Neural cell (in vitro differentiated cells): ENCODE data around the gene FABP7. TPM values are rescaled to one million over a fixed set of nuclear protein-coding genes. Genes with fewer than 3 reads are reported as not detected.

Experiments
- H2AFZ ChIP-seq: fragments of 200-600, 300-800 bp; sonication (generic), shearing (Covaris generic); 2 replicates; pipeline ENCODE4 v1.6.0; 2014; ENCODE audit warnings: low read depth, mild to moderate bottlenecking, antibody characterized with exemption, low read length, moderate library complexity
- H3F3A ChIP-seq: fragments of 200-600 bp; shearing (Covaris generic); 2 replicates; pipeline ENCODE4 v1.6.1; 2016; ENCODE audit warnings: mild to moderate bottlenecking, moderate library complexity, mixed read lengths, antibody characterized with exemption, low read length; ENCODE audit not compliant: insufficient read depth, poor library complexity, severe bottlenecking
- H3K27ac ChIP-seq: fragments of 200-600, 300-800 bp; sonication (generic), shearing (Covaris generic); 2 replicates; pipeline ENCODE4 v1.5.1; 2014; ENCODE audit warnings: mild to moderate bottlenecking, low read length, moderate library complexity
- H3K27me3 ChIP-seq: fragments of 300-800, 200-600 bp; sonication (generic), shearing (Covaris generic); 2 replicates; pipeline ENCODE4 v1.6.0; 2014; ENCODE audit warnings: mild to moderate bottlenecking, low read depth, low read length, moderate library complexity; ENCODE audit not compliant: insufficient read depth
- H3K36me3 ChIP-seq: fragments of 300-800, 200-600 bp; sonication (generic), shearing (Covaris generic); 2 replicates; pipeline ENCODE4 v1.5.1; 2014; ENCODE audit warnings: mild to moderate bottlenecking, antibody characterized with exemption, low read length, moderate library complexity; ENCODE audit not compliant: insufficient read depth
- H3K4me2 ChIP-seq: fragments of 300-800, 200-600 bp; sonication (generic), shearing (Covaris generic); 2 replicates; pipeline ENCODE4 v1.6.0; 2014; ENCODE audit warnings: mild to moderate bottlenecking, low read length
- H3K4me3 ChIP-seq: fragments of 300-800, 200-600 bp; sonication (generic), shearing (Covaris generic); 2 replicates; pipeline ENCODE4 v1.5.1; 2014; ENCODE audit warnings: mild to moderate bottlenecking, low read length, moderate library complexity
- H3K79me2 ChIP-seq: fragments of 200-600 bp; shearing (Covaris generic); replicated peaks from 2 replicates; pipeline ENCODE4 v1.6.0; 2014; ENCODE audit warnings: mild to moderate bottlenecking, low read length, moderate library complexity; ENCODE audit not compliant: insufficient read depth
- H3K9ac ChIP-seq: fragments of 300-800, 200-600 bp; sonication (generic), shearing (Covaris generic); 2 replicates; pipeline ENCODE4 v1.6.1; 2016; ENCODE audit warnings: mild to moderate bottlenecking, low read length, mixed read lengths
- H3K9me2 ChIP-seq: fragments of 200-600 bp; shearing (Covaris generic); 2 replicates; pipeline ENCODE4 v1.6.1; 2016; ENCODE audit warnings: mild to moderate bottlenecking, low read length, mixed read lengths; ENCODE audit not compliant: insufficient read depth
- H3K9me3 ChIP-seq: fragments of 200-600, 300-800 bp; sonication (generic), shearing (Covaris generic); 2 replicates; pipeline ENCODE4 v1.6.1; 2016; ENCODE audit warnings: mild to moderate bottlenecking, mixed run types, low read length, moderate library complexity, mixed read lengths
- H4K20me1 ChIP-seq: fragments of 200-600 bp; shearing (Covaris generic); 2 replicates; pipeline ENCODE4 v1.6.1; 2016; ENCODE audit warnings: mild to moderate bottlenecking, mixed run types; ENCODE audit not compliant: insufficient read depth
- CTCF ChIP-seq: fragments of 450-650 bp; IDR thresholded peaks from 2 replicates; pipeline ENCODE4 v1.5.1; 2014; ENCODE audit warnings: antibody characterized with exemption, mild to moderate bottlenecking, moderate library complexity; ENCODE audit not compliant: poor library complexity, severe bottlenecking
- EP300 ChIP-seq: fragments of 450-650 bp; conservative IDR thresholded peaks from 2 replicates; pipeline ENCODE4 v1.6.1; 2014; ENCODE audit warnings: antibody characterized with exemption, mild to moderate bottlenecking, moderate library complexity; ENCODE audit not compliant: poor library complexity, severe bottlenecking
- EZH2 ChIP-seq: fragments of 200-600, 300-800 bp; shearing (Covaris generic), sonication (generic); IDR thresholded peaks from 2 replicates; pipeline ENCODE4 v1.6.1; 2014; ENCODE audit warnings: antibody characterized with exemption, low read length, borderline replicate concordance, mild to moderate bottlenecking; ENCODE audit not compliant: insufficient read depth, poor library complexity, severe bottlenecking
- MXI1 ChIP-seq: fragments of 450-650 bp; conservative IDR thresholded peaks from 2 replicates; pipeline ENCODE4 v1.6.1; 2014; ENCODE audit warnings: antibody characterized with exemption, mild to moderate bottlenecking; ENCODE audit not compliant: poor library complexity, severe bottlenecking
- POLR2AphosphoS5 ChIP-seq: IDR thresholded peaks from 2 replicates; pipeline ENCODE4 v1.6.1; 2012
- RAD21 ChIP-seq: fragments of 450-650 bp; conservative IDR thresholded peaks from 2 replicates; pipeline ENCODE4 v1.6.1; 2014; ENCODE audit warnings: antibody characterized with exemption, mild to moderate bottlenecking, moderate library complexity
- SMC3 ChIP-seq: fragments of 450-650 bp; conservative IDR thresholded peaks from 2 replicates; pipeline ENCODE4 v1.6.1; 2014; ENCODE audit warnings: antibody characterized with exemption, mild to moderate bottlenecking, moderate library complexity; ENCODE audit not compliant: poor library complexity
- TAF1 ChIP-seq: IDR thresholded peaks from 2 replicates; pipeline ENCODE4 v1.6.1; 2012; ENCODE audit warnings: low read depth
- polyA plus RNA-seq: library from polyadenylated mRNA; depleted of rRNA; stranded (reverse); fragments of >200 nt; gene quantifications from 2 replicates; pipeline ENCODE4 v1.2.3, GENCODE V29; 2014
- TF ChIP-seq, protein P1 (sequence below): IDR thresholded peaks from 2 replicates; pipeline ENCODE4 v1.6.1; 2012; ENCODE audit warnings: borderline replicate concordance

FABP7 gene
- polyA plus RNA-seq, 1 donor from 2014 or later, result 37.2 TPM

DNA sequence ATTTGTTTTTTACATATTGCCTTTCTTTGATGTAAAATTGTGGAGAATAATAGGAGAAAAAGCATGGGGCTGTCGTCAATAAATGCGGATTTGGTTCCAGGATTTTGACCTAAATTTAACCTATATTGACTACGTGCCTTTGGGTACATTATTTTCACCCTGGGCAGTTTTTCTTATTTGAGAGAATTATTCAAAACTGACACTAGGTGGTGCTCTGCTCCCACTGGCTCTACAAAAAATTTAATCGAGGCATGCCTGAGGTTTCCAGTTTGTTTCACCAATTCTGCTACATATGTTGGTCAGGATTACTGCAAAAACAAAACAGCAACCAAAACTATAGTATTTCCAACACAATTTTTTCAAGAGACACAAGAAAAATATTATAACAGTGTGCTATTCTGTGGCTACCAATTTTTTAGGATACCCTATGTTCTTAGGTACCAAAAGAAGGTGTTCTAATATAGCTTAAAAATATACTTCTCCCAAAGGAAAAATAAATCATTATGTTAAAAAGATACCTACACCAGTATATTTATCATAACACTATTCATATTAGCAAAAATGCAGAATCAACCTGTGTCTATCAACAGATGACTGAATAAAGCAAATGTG lies 48.6 kb upstream of the FABP7 start:
- Histone ChIP-seq H3F3A (no peaks in the 10 kb centered on the region), H4K20me1 (no peaks in the 10 kb centered on the region), H2AFZ (no peak overlapping the region), H3K9me2 (no peaks in the 10 kb centered on the region), H3K27me3 (no peaks in the 10 kb centered on the region), H3K79me2 (no peaks in the 10 kb centered on the region), H3K4me3 (no peak overlapping the region), H3K36me3 (no peaks in the 10 kb centered on the region), H3K27ac (no peak overlapping the region), H3K9ac (no peak overlapping the region), H3K9me3 (no peaks in the 10 kb centered on the region), H3K4me2 (no peak overlapping the region)
- TF ChIP-seq SMC3, result peak; percentile 84
- TF ChIP-seq, protein P1, sequence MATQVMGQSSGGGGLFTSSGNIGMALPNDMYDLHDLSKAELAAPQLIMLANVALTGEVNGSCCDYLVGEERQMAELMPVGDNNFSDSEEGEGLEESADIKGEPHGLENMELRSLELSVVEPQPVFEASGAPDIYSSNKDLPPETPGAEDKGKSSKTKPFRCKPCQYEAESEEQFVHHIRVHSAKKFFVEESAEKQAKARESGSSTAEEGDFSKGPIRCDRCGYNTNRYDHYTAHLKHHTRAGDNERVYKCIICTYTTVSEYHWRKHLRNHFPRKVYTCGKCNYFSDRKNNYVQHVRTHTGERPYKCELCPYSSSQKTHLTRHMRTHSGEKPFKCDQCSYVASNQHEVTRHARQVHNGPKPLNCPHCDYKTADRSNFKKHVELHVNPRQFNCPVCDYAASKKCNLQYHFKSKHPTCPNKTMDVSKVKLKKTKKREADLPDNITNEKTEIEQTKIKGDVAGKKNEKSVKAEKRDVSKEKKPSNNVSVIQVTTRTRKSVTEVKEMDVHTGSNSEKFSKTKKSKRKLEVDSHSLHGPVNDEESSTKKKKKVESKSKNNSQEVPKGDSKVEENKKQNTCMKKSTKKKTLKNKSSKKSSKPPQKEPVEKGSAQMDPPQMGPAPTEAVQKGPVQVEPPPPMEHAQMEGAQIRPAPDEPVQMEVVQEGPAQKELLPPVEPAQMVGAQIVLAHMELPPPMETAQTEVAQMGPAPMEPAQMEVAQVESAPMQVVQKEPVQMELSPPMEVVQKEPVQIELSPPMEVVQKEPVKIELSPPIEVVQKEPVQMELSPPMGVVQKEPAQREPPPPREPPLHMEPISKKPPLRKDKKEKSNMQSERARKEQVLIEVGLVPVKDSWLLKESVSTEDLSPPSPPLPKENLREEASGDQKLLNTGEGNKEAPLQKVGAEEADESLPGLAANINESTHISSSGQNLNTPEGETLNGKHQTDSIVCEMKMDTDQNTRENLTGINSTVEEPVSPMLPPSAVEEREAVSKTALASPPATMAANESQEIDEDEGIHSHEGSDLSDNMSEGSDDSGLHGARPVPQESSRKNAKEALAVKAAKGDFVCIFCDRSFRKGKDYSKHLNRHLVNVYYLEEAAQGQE, result no peak
- no peak for TF ChIP-seq MXI1
- no peak for TF ChIP-seq POLR2AphosphoS5
- peak; percentile 88 for TF ChIP-seq CTCF
- TF ChIP-seq EP300, result no peak
- peak; percentile 90 for TF ChIP-seq RAD21

GRCh38 chr6:122733259-122733658 lies 46.3 kb upstream of the FABP7 start:
- Histone ChIP-seq H3K79me2 (no peaks in the 10 kb centered on the region), H3K9ac (no peak overlapping the region), H3K9me3 (no peaks in the 10 kb centered on the region), H3K9me2 (no peaks in the 10 kb centered on the region), H3K4me3 (no peak overlapping the region), H3F3A (no peaks in the 10 kb centered on the region), H3K27me3 (no peaks in the 10 kb centered on the region), H4K20me1 (no peaks in the 10 kb centered on the region), H3K36me3 (no peaks in the 10 kb centered on the region), H3K27ac (no peak overlapping the region), H2AFZ (no peak overlapping the region), H3K4me2 (no peak overlapping the region)
- no peak for TF ChIP-seq CTCF
- no peak for TF ChIP-seq SMC3
- no peak for TF ChIP-seq EP300
- no peak for TF ChIP-seq EZH2
- TF ChIP-seq, protein P1, result no peak
- no peak for TF ChIP-seq POLR2AphosphoS5
- no peak for TF ChIP-seq RAD21
- no peak for TF ChIP-seq MXI1
- TF ChIP-seq TAF1, result no peak
